B cell (primary cell): Measurements from ENCODE around the gene RTN4IP1. TPM values are rescaled to one million over a fixed set of nuclear protein-coding genes. Genes with fewer than 3 reads are reported as not detected.

Source experiments
- ATAC-seq: fragments of 200-7000 bp; cut with Tn5 transposase; one replicate; pipeline ENCODE4 v1.10.0; 2021; ENCODE audit warnings: low read depth, mild to moderate bottlenecking, moderate number of reproducible peaks, moderate library complexity
- CTCF ChIA-PET: fragments of 350-600 bp; sonication (Branson Sonifier 250); formaldehyde crosslinking; loops from one replicate; lab custom pipeline; 2021; ENCODE audit warnings: antibody characterized with exemption, inconsistent platforms; lab: Charles Lee
- POLR2A ChIA-PET: fragments of 350-600 bp; sonication (Branson Sonifier 250); formaldehyde crosslinking; loops from one replicate; lab custom pipeline; 2021; ENCODE audit warnings: antibody characterized with exemption; lab: Charles Lee
- DNase-seq: peaks from one replicate; pipeline ENCODE4 v3.0.0; 2013
- H2AFZ ChIP-seq: 2 replicates; pipeline ENCODE4 v1.6.1; 2012; ENCODE audit warnings: mild to moderate bottlenecking, low read depth, low read length; ENCODE audit not compliant: insufficient read depth, poor library complexity, severe bottlenecking
- H3K27ac ChIP-seq, 2 donors: 1 replicate in 1 of 2; 2 replicates in 1 of 2; pipeline ENCODE4 v1.5.1; 2012 to 2013; ENCODE audit warnings: low read length in 2 of 2, mild to moderate bottlenecking in 2 of 2, moderate library complexity in 1 of 2
- H3K27me3 ChIP-seq, 4 experiments: fragments of 200-600 bp in 1 of 4; sonication (generic) in 1 of 4; replicated peaks in 1 of 4; 1 replicate in 2 of 4; 2 replicates in 2 of 4; pipeline versions ENCODE4 v1.6.1 to v1.7.0; 2013 to 2016; ENCODE audit warnings: low read length in 3 of 4, mild to moderate bottlenecking in 2 of 4, mixed read lengths in 1 of 4, moderate library complexity in 1 of 4; ENCODE audit not compliant: insufficient read depth in 4 of 4, control insufficient read depth in 3 of 4; ENCODE audit errors: control extremely low read depth in 1 of 4
- H3K36me3 ChIP-seq, 2 experiments: replicated peaks in 1 of 2; 1 replicate in 1 of 2; 2 replicates in 1 of 2; pipeline versions ENCODE4 v1.6.1 to v1.7.1; 2013; ENCODE audit warnings: low read length in 1 of 2; ENCODE audit not compliant: insufficient read depth in 2 of 2, control insufficient read depth in 1 of 2; ENCODE audit errors: control extremely low read depth in 1 of 2, extremely low read depth in 1 of 2
- H3K4me1 ChIP-seq, 2 donors: fragments of 200-600 bp in 1 of 2; sonication (generic) in 1 of 2; 1 replicate in 1 of 2; 2 replicates in 1 of 2; pipeline versions ENCODE4 v1.5.1 to v1.6.1; 2013 to 2017; ENCODE audit warnings: low read length in 2 of 2; ENCODE audit not compliant: control insufficient read depth in 2 of 2, insufficient read depth in 2 of 2
- H3K4me2 ChIP-seq: replicated peaks from 2 replicates; pipeline ENCODE3; 2012; ENCODE audit warnings: mild to moderate bottlenecking, low read depth, low read length; ENCODE audit not compliant: poor library complexity, severe bottlenecking
- H3K4me3 ChIP-seq, 5 experiments: fragments of 200-600 bp in 1 of 5; sonication (generic) in 1 of 5; 1 replicate in 3 of 5; 2 replicates in 2 of 5; pipeline versions ENCODE4 v1.5.1 to v1.7.0; 2011 to 2016; ENCODE audit warnings: low read length in 4 of 5, mild to moderate bottlenecking in 4 of 5, low read depth in 2 of 5, control low read depth in 1 of 5, moderate library complexity in 1 of 5; ENCODE audit not compliant: insufficient read depth in 1 of 5; ENCODE audit errors: control extremely low read depth in 1 of 5, extremely low read depth in 1 of 5
- H3K79me2 ChIP-seq: fragments of 200-600 bp; sonication (generic); one replicate; pipeline ENCODE4 v1.6.0; 2016; ENCODE audit warnings: low read length; ENCODE audit not compliant: control insufficient read depth, insufficient read depth
- H3K9ac ChIP-seq: fragments of 200-600 bp; sonication (generic); 2 replicates; pipeline ENCODE4 v1.6.1; 2017; ENCODE audit warnings: mild to moderate bottlenecking, low read length, moderate library complexity
- H3K9me3 ChIP-seq, 3 donors: one replicate each; pipeline versions ENCODE4 v1.6.1 to v1.7.1; 2013; ENCODE audit warnings: low read length in 2 of 3; ENCODE audit not compliant: control insufficient read depth in 2 of 3, insufficient read depth in 1 of 3; ENCODE audit errors: control extremely low read depth in 1 of 3
- H4K20me1 ChIP-seq: 2 replicates; pipeline ENCODE4 v1.6.0; 2012; ENCODE audit warnings: mild to moderate bottlenecking, low read length; ENCODE audit not compliant: insufficient read depth, control insufficient read depth, poor library complexity, severe bottlenecking
- H3K27ac Mint-ChIP-seq: one replicate; pipeline ENCODE4 v1.8.0; 2021; ENCODE audit warnings: mixed read lengths
- H3K27me3 Mint-ChIP-seq: one replicate; pipeline ENCODE4 v1.8.0; 2021; ENCODE audit warnings: mixed read lengths
- H3K4me1 Mint-ChIP-seq: one replicate; pipeline ENCODE4 v1.8.0; 2021; ENCODE audit warnings: mixed read lengths
- H3K4me3 Mint-ChIP-seq: one replicate; pipeline ENCODE4 v1.8.0; 2021; ENCODE audit warnings: mixed read lengths
- H3K9me3 Mint-ChIP-seq: one replicate; pipeline ENCODE4 v1.8.0; 2022; ENCODE audit warnings: mixed read lengths; ENCODE audit not compliant: insufficient read depth
- CTCF ChIP-seq: fragments of 200-600 bp; IDR thresholded peaks from one replicate; pipeline ENCODE4 v1.8.0; 2022; ENCODE audit warnings: antibody characterized with exemption, mild to moderate bottlenecking
- EZH2 ChIP-seq: IDR thresholded peaks from 2 replicates; pipeline ENCODE4 v1.6.1; 2012; ENCODE audit warnings: borderline replicate concordance, low read depth, mild to moderate bottlenecking, moderate library complexity, low read length; ENCODE audit not compliant: insufficient read depth, poor library complexity, severe bottlenecking
- WGBS: methylation state at CpG from one replicate; pipeline ENCODE4 v1.1.5; 2013; ENCODE audit warnings: missing lambda C conversion rate; ENCODE audit not compliant: insufficient coverage; 5-methylcytosine and 5-hydroxymethylcytosine counted together
- intact Hi-C: fragments of 100-400 bp; cut with micrococcal nuclease; formaldehyde crosslinking; loops from one replicate; pipeline ENCODE4 v1.10.0; 2022
- polyA plus RNA-seq: library from polyadenylated mRNA; depleted of rRNA; stranded (reverse); fragments of >200 nt; gene quantifications from 2 replicates; pipeline ENCODE4 v1.2.3, GENCODE V29; 2012
- total RNA-seq, 2 donors: library from RNA; stranded (reverse); fragments of 120-200 nt in 1 of 2; gene quantifications; 1 replicate in 1 of 2; 2 replicates in 1 of 2; pipeline versions ENCODE4 v1.2.3 to v1.2.4, GENCODE V29; 2013 to 2022

The RTN4IP1 gene
- total and polyA plus RNA-seq, 2 donors (not counting 1 experiment from before 2014, with no cell fraction given), result 9.4 to 12.1 TPM

- ATAC-seq (no peak), DNase-seq (no peak)
- Histone ChIP-seq H3K4me3 (peak overlapping the region in 2 of 5 experiments; percentile 2 to 29), H3K9ac (peak overlapping the region; percentile 21), H3K4me1 (peaks cover 49 to 61% of the 10 kb centered on the region in 2 donors), H3K36me3 (peaks cover 7 to 36% of the 10 kb centered on the region in 2 experiments), H2AFZ (no peak overlapping the region), H3K27me3 (no peaks in the 10 kb centered on the region), H4K20me1 (no peaks in the 10 kb centered on the region), H3K4me2 (peak overlapping the region; percentile 56), H3K27ac (peak overlapping the region; percentile 30 to 81), H3K9me3 (peaks cover 0 to 15% (median 2%) of the 10 kb centered on the region in 3 donors), H3K79me2 (peaks cover 19% of the 10 kb centered on the region)
- intact Hi-C loops, result loop anchor here (2.0 kb wide), 2 partner anchors 28 to 58 kb away; no protein-coding TSS in a partner anchor
- TF ChIP-seq CTCF (no peak), EZH2 (no peak)
- H3K9me3 Mint-ChIP-seq, result no peaks in the 10 kb centered on the region
- CTCF ChIA-PET, result interaction anchor here (0.5 to 1.9 kb wide), 9 partner anchors 9 to 312 kb away, joined by 3 to 15 read pairs (median 3); no protein-coding TSS in a partner anchor
- H3K27me3 Mint-ChIP-seq, result no peaks in the 10 kb centered on the region
- peak overlapping the region; percentile 93 for H3K27ac Mint-ChIP-seq
- peak overlapping the region; percentile 80 for H3K4me3 Mint-ChIP-seq
- WGBS, result no CpG with 5 or more reads among the region's 4 CpGs
- POLR2A ChIA-PET, result interaction anchor here (0.5 to 1.4 kb wide), 7 partner anchors 10 to 307 kb away, joined by 3 to 6 read pairs (median 4); no protein-coding TSS in a partner anchor
- peaks cover 65% of the 10 kb centered on the region for H3K4me1 Mint-ChIP-seq
These were observed 37.7 kb upstream of the RTN4IP1 start for GRCh38 chr6:106667022-106667402.

GRCh38 chr6:106666282-106667021, 37.2 kb upstream of the RTN4IP1 start:
- peak overlapping the region; percentile 80 for H3K4me3 Mint-ChIP-seq
- Histone ChIP-seq H4K20me1 (no peaks in the 10 kb centered on the region), H2AFZ (peak overlapping the region; percentile 47), H3K4me3 (peak overlapping the region in 2 of 5 experiments; percentile 2 to 29), H3K79me2 (peaks cover 19% of the 10 kb centered on the region), H3K36me3 (peaks cover 7 to 39% of the 10 kb centered on the region in 2 experiments), H3K27me3 (no peaks in the 10 kb centered on the region), H3K9ac (peak overlapping the region; percentile 21), H3K9me3 (peaks cover 0 to 15% (median 2%) of the 10 kb centered on the region in 3 donors), H3K4me2 (peak overlapping the region; percentile 56), H3K27ac (peak overlapping the region; percentile 30 to 81), H3K4me1 (peaks cover 49 to 61% of the 10 kb centered on the region in 2 donors)
- WGBS, result 0% methylated on average over 3 of the region's 6 CpGs
- peak overlapping the region; percentile 93 for H3K27ac Mint-ChIP-seq
- H3K27me3 Mint-ChIP-seq, result no peaks in the 10 kb centered on the region
- ChIA-PET CTCF (interaction anchor here (0.5 to 1.9 kb wide), 9 partner anchors 8 to 313 kb away, joined by 3 to 15 read pairs (median 3); no protein-coding TSS in a partner anchor), POLR2A (interaction anchor here (0.5 to 1.4 kb wide), 8 partner anchors 9 to 307 kb away, joined by 3 to 6 read pairs (median 4); no protein-coding TSS in a partner anchor)
- intact Hi-C loops, result loop anchor here (1.0 to 2.0 kb wide), 6 partner anchors 17 to 309 kb away; partner anchors contain the start of genes QRSL1 and RTN4IP1
- DNase-seq (peak; percentile 86), ATAC-seq (peak; percentile 99)
- TF ChIP-seq EZH2, result no peak
- no peak for TF ChIP-seq CTCF
- no peaks in the 10 kb centered on the region for H3K9me3 Mint-ChIP-seq
- H3K4me1 Mint-ChIP-seq, result peaks cover 64% of the 10 kb centered on the region
